Measurements from ENCODE around the gene ACTN4. TPM values are rescaled to one million over a fixed set of nuclear protein-coding genes. Genes with fewer than 3 reads are reported as not detected.

ACTN4 gene
- total and polyA plus RNA-seq, 2 donors (not counting 3 experiments of a cell fraction or from before 2014, with no cell fraction given) = 313 to 748 TPM

GRCh38 chr19:38673030-38673429, 25.6 kb downstream of the ACTN4 start:
- ChIA-PET POLR2A (no interaction called here), CTCF (no interaction called here)
- dilution Hi-C loops (cut with MboI; ENCODE audit: extremely low pct_ligation_motif_present, low sequenced_read_pairs) = no loop called here
- Histone ChIP-seq H3K36me3 (ENCODE audit: control insufficient read depth in 2 of 2, extremely low read depth in 1 of 2, insufficient read depth in 2 of 2, low read length in 2 of 2) (peaks cover 0 to 2% of the 10 kb centered on the region in 2 experiments), H3K9me1 (replicated peaks; ENCODE audit: control insufficient read depth, extremely low read depth, insufficient read depth, low read length) (no peaks in the 10 kb centered on the region), H3K27me3 (ENCODE audit: control insufficient read depth in 2 of 2, insufficient read depth in 2 of 2, low read length in 2 of 2) (no peaks in the 10 kb centered on the region), H3K4me1 (ENCODE audit: control insufficient read depth, extremely low read depth, insufficient read depth, low read length) (peaks cover 58% of the 10 kb centered on the region), H3K4me3 (replicated peaks in 1 of 3; ENCODE audit: insufficient read depth in 1 of 3, low read depth in 1 of 3, low read length in 3 of 3) (no peak overlapping the region), H3K79me2 (ENCODE audit: control insufficient read depth, insufficient read depth, low read length) (peaks cover 93% of the 10 kb centered on the region), H4K20me1 (replicated peaks; ENCODE audit: control insufficient read depth, extremely low read depth, insufficient read depth, low read length) (no peaks in the 10 kb centered on the region), H3K9me3 (replicated peaks; ENCODE audit: control insufficient read depth, insufficient read depth, low read length) (no peaks in the 10 kb centered on the region), H3K9ac (replicated peaks; ENCODE audit: extremely low read depth, insufficient read depth, low read length) (no peak overlapping the region), H2AFZ (ENCODE audit: low read depth, low read length) (no peak overlapping the region), H3K27ac (ENCODE audit: insufficient read depth, low read depth, low read length) (no peak overlapping the region), H3K4me2 (ENCODE audit: insufficient read depth, low read length) (no peak overlapping the region)
- no peak for TF ChIP-seq JUN (IDR thresholded peaks at IDR 0.05; ENCODE audit: borderline replicate concordance, insufficient read depth, insufficient read length, low read depth)
- no peak for TF ChIP-seq POLR2AphosphoS5 (IDR thresholded peaks at IDR 0.05; ENCODE audit: insufficient read depth, low read depth, low read length)
- TF ChIP-seq GATA2 (IDR thresholded peaks at IDR 0.05; ENCODE audit: insufficient read depth, insufficient read length, low read depth, low read length) = no peak
- no peak for TF ChIP-seq EZH2 (IDR thresholded peaks at IDR 0.05; ENCODE audit: borderline replicate concordance, low read depth, low read length, severe bottlenecking)
- TF ChIP-seq, protein P1, sequence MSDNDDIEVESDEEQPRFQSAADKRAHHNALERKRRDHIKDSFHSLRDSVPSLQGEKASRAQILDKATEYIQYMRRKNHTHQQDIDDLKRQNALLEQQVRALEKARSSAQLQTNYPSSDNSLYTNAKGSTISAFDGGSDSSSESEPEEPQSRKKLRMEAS (IDR thresholded peaks at IDR 0.05; ENCODE audit: insufficient read depth, insufficient read length) = no peak
- no peak for TF ChIP-seq POLR2A (IDR thresholded peaks at IDR 0.05; ENCODE audit: low read depth, low read length)
- TF ChIP-seq FOS (IDR thresholded peaks at IDR 0.05; ENCODE audit: borderline replicate concordance, insufficient read depth, low read length) = no peak
- TF ChIP-seq CTCF (IDR thresholded peaks at IDR 0.05; ENCODE audit: extremely low read depth in 1 of 2, insufficient read depth in 1 of 2, low read depth in 1 of 2, low read length in 2 of 2) = no peak
- TF ChIP-seq MYC (IDR thresholded peaks at IDR 0.05; ENCODE audit: low read depth, low read length) = no peak
- no peak for DNase-seq (ENCODE audit: low read depth, low spot score)
- no TSS peak for BruUV-seq (replicated peaks)
- intact Hi-C loops (cut with micrococcal nuclease) = no loop called here
- FAIRE-seq = no peak
